ENCODE results near the gene EXOSC1. TPM values are rescaled to one million over a fixed set of nuclear protein-coding genes. Genes with fewer than 3 reads are reported as not detected.

The EXOSC1 gene
- polyA plus RNA-seq, 3 donors: 34.7 to 60.6 (median 55.8) TPM

GRCh38 chr10:97434557-97434956, 11.2 kb downstream of the EXOSC1 start:
- H3K27me3 Mint-ChIP-seq (ENCODE audit: low read depth in 3 of 3): no peaks in the 10 kb centered on the region
- intact Hi-C loops (cut with micrococcal nuclease): no loop called here
- Histone ChIP-seq H3K4me2 (replicated peaks; ENCODE audit: extremely low read depth, low read length, poor library complexity, severe bottlenecking) (no peak overlapping the region), H3K27ac (ENCODE audit: low read depth in 1 of 2, low read length in 2 of 2) (peak overlapping the region in 1 of 2 donors; percentile 51), H3K9me3 (replicated peaks in 1 of 2; ENCODE audit: control insufficient read depth in 1 of 2, insufficient read depth in 1 of 2, low read length in 2 of 2) (no peaks in the 10 kb centered on the region), H3K4me1 (ENCODE audit: control insufficient read depth in 1 of 2, insufficient read depth in 2 of 2, low read length in 2 of 2) (peaks cover under 1 to 4% of the 10 kb centered on the region in 2 donors), H3K36me3 (replicated peaks in 1 of 2; ENCODE audit: control insufficient read depth in 1 of 2, insufficient read depth in 2 of 2, low read length in 2 of 2) (peaks cover 67 to 90% of the 10 kb centered on the region in 2 donors), H3K9ac (ENCODE audit: insufficient read depth, low read length, poor library complexity, severe bottlenecking) (no peak overlapping the region), H3K4me3 (replicated peaks in 1 of 3; ENCODE audit: low read depth in 2 of 3, low read length in 3 of 3) (no peak overlapping the region), H4K20me1 (ENCODE audit: insufficient read depth, low read length) (peaks cover 32% of the 10 kb centered on the region), H3K27me3 (ENCODE audit: control insufficient read depth in 2 of 2, insufficient read depth in 2 of 2, low read length in 2 of 2) (no peaks in the 10 kb centered on the region), H3K79me2 (ENCODE audit: insufficient read depth, low read length) (peaks cover 22% of the 10 kb centered on the region), H2AFZ (ENCODE audit: insufficient read depth, low read depth, low read length, poor library complexity, severe bottlenecking) (no peak overlapping the region)
- H3K27ac Mint-ChIP-seq: peak overlapping the region in 4 of 7 donors; percentile 5 to 82 (median 70)
- no peak overlapping the region for H3K4me3 Mint-ChIP-seq
- no peaks in the 10 kb centered on the region for H3K9me3 Mint-ChIP-seq
- no peak for DNase-seq
- 100% methylated on average over 1 of the region's 1 CpG for WGBS (ENCODE audit: insufficient coverage)
- H3K4me1 Mint-ChIP-seq: peaks cover under 1% of the 10 kb centered on the region
- no peak for TF ChIP-seq CTCF (IDR thresholded peaks at IDR 0.05)
- H3K36me3 Mint-ChIP-seq: peaks cover 68 to 88% of the 10 kb centered on the region in 2 donors

GRCh38 chr10:97434055-97434454, 11.8 kb downstream of the EXOSC1 start:
- peaks cover 68 to 88% of the 10 kb centered on the region in 2 donors for H3K36me3 Mint-ChIP-seq

More at GRCh38 chr10:97434055-97434454, 11.8 kb downstream of the EXOSC1 start:
- Histone ChIP-seq H3K9ac (ENCODE audit: insufficient read depth, low read length, poor library complexity, severe bottlenecking) (no peak overlapping the region), H2AFZ (ENCODE audit: insufficient read depth, low read depth, low read length, poor library complexity, severe bottlenecking) (no peak overlapping the region), H3K9me3 (replicated peaks in 1 of 2; ENCODE audit: control insufficient read depth in 1 of 2, insufficient read depth in 1 of 2, low read length in 2 of 2) (no peaks in the 10 kb centered on the region), H3K27me3 (ENCODE audit: control insufficient read depth in 2 of 2, insufficient read depth in 2 of 2, low read length in 2 of 2) (no peaks in the 10 kb centered on the region), H4K20me1 (ENCODE audit: insufficient read depth, low read length) (peaks cover 37% of the 10 kb centered on the region), H3K27ac (ENCODE audit: low read depth in 1 of 2, low read length in 2 of 2) (peak overlapping the region in 1 of 2 donors; percentile 51), H3K4me2 (replicated peaks; ENCODE audit: extremely low read depth, low read length, poor library complexity, severe bottlenecking) (no peak overlapping the region), H3K4me3 (replicated peaks in 1 of 3; ENCODE audit: low read depth in 2 of 3, low read length in 3 of 3) (no peak overlapping the region), H3K4me1 (ENCODE audit: control insufficient read depth in 1 of 2, insufficient read depth in 2 of 2, low read length in 2 of 2) (peaks cover 6 to 9% of the 10 kb centered on the region in 2 donors), H3K79me2 (ENCODE audit: insufficient read depth, low read length) (peaks cover 27% of the 10 kb centered on the region), H3K36me3 (replicated peaks in 1 of 2; ENCODE audit: control insufficient read depth in 1 of 2, insufficient read depth in 2 of 2, low read length in 2 of 2) (peaks cover 64 to 90% of the 10 kb centered on the region in 2 donors)
- no peak for DNase-seq
- H3K9me3 Mint-ChIP-seq: no peaks in the 10 kb centered on the region
- H3K4me3 Mint-ChIP-seq: no peak overlapping the region
- peak overlapping the region in 5 of 7 donors; percentile 6 to 71 (median 50) for H3K27ac Mint-ChIP-seq
- TF ChIP-seq CTCF (IDR thresholded peaks at IDR 0.05): no peak
- intact Hi-C loops (cut with micrococcal nuclease): no loop called here
- H3K4me1 Mint-ChIP-seq: peaks cover 5% of the 10 kb centered on the region
- no peaks in the 10 kb centered on the region for H3K27me3 Mint-ChIP-seq (ENCODE audit: low read depth in 3 of 3)

All from CD14-positive monocyte (primary cell).